Neural cell (in vitro differentiated cells): Measurements from ENCODE around the gene OBSCN. TPM values are rescaled to one million over a fixed set of nuclear protein-coding genes. Genes with fewer than 3 reads are reported as not detected.

Source experiments
- H2AFZ ChIP-seq: fragments of 200-600, 300-800 bp; sonication (generic), shearing (Covaris generic); 2 replicates; pipeline ENCODE4 v1.6.0; 2014; ENCODE audit warnings: low read depth, mild to moderate bottlenecking, antibody characterized with exemption, low read length, moderate library complexity
- H3F3A ChIP-seq: fragments of 200-600 bp; shearing (Covaris generic); 2 replicates; pipeline ENCODE4 v1.6.1; 2016; ENCODE audit warnings: mild to moderate bottlenecking, moderate library complexity, mixed read lengths, antibody characterized with exemption, low read length; ENCODE audit not compliant: insufficient read depth, poor library complexity, severe bottlenecking
- H3K27ac ChIP-seq: fragments of 200-600, 300-800 bp; sonication (generic), shearing (Covaris generic); 2 replicates; pipeline ENCODE4 v1.5.1; 2014; ENCODE audit warnings: mild to moderate bottlenecking, low read length, moderate library complexity
- H3K27me3 ChIP-seq: fragments of 300-800, 200-600 bp; sonication (generic), shearing (Covaris generic); 2 replicates; pipeline ENCODE4 v1.6.0; 2014; ENCODE audit warnings: mild to moderate bottlenecking, low read depth, low read length, moderate library complexity; ENCODE audit not compliant: insufficient read depth
- H3K36me3 ChIP-seq: fragments of 300-800, 200-600 bp; sonication (generic), shearing (Covaris generic); 2 replicates; pipeline ENCODE4 v1.5.1; 2014; ENCODE audit warnings: mild to moderate bottlenecking, antibody characterized with exemption, low read length, moderate library complexity; ENCODE audit not compliant: insufficient read depth
- H3K4me2 ChIP-seq: fragments of 300-800, 200-600 bp; sonication (generic), shearing (Covaris generic); 2 replicates; pipeline ENCODE4 v1.6.0; 2014; ENCODE audit warnings: mild to moderate bottlenecking, low read length
- H3K4me3 ChIP-seq: fragments of 300-800, 200-600 bp; sonication (generic), shearing (Covaris generic); 2 replicates; pipeline ENCODE4 v1.5.1; 2014; ENCODE audit warnings: mild to moderate bottlenecking, low read length, moderate library complexity
- H3K79me2 ChIP-seq: fragments of 200-600 bp; shearing (Covaris generic); replicated peaks from 2 replicates; pipeline ENCODE4 v1.6.0; 2014; ENCODE audit warnings: mild to moderate bottlenecking, low read length, moderate library complexity; ENCODE audit not compliant: insufficient read depth
- H3K9ac ChIP-seq: fragments of 300-800, 200-600 bp; sonication (generic), shearing (Covaris generic); 2 replicates; pipeline ENCODE4 v1.6.1; 2016; ENCODE audit warnings: mild to moderate bottlenecking, low read length, mixed read lengths
- H3K9me2 ChIP-seq: fragments of 200-600 bp; shearing (Covaris generic); 2 replicates; pipeline ENCODE4 v1.6.1; 2016; ENCODE audit warnings: mild to moderate bottlenecking, low read length, mixed read lengths; ENCODE audit not compliant: insufficient read depth
- H3K9me3 ChIP-seq: fragments of 200-600, 300-800 bp; sonication (generic), shearing (Covaris generic); 2 replicates; pipeline ENCODE4 v1.6.1; 2016; ENCODE audit warnings: mild to moderate bottlenecking, mixed run types, low read length, moderate library complexity, mixed read lengths
- H4K20me1 ChIP-seq: fragments of 200-600 bp; shearing (Covaris generic); 2 replicates; pipeline ENCODE4 v1.6.1; 2016; ENCODE audit warnings: mild to moderate bottlenecking, mixed run types; ENCODE audit not compliant: insufficient read depth
- CTCF ChIP-seq: fragments of 450-650 bp; IDR thresholded peaks from 2 replicates; pipeline ENCODE4 v1.5.1; 2014; ENCODE audit warnings: antibody characterized with exemption, mild to moderate bottlenecking, moderate library complexity; ENCODE audit not compliant: poor library complexity, severe bottlenecking
- EP300 ChIP-seq: fragments of 450-650 bp; conservative IDR thresholded peaks from 2 replicates; pipeline ENCODE4 v1.6.1; 2014; ENCODE audit warnings: antibody characterized with exemption, mild to moderate bottlenecking, moderate library complexity; ENCODE audit not compliant: poor library complexity, severe bottlenecking
- EZH2 ChIP-seq: fragments of 200-600, 300-800 bp; shearing (Covaris generic), sonication (generic); IDR thresholded peaks from 2 replicates; pipeline ENCODE4 v1.6.1; 2014; ENCODE audit warnings: antibody characterized with exemption, low read length, borderline replicate concordance, mild to moderate bottlenecking; ENCODE audit not compliant: insufficient read depth, poor library complexity, severe bottlenecking
- MXI1 ChIP-seq: fragments of 450-650 bp; conservative IDR thresholded peaks from 2 replicates; pipeline ENCODE4 v1.6.1; 2014; ENCODE audit warnings: antibody characterized with exemption, mild to moderate bottlenecking; ENCODE audit not compliant: poor library complexity, severe bottlenecking
- POLR2AphosphoS5 ChIP-seq: IDR thresholded peaks from 2 replicates; pipeline ENCODE4 v1.6.1; 2012
- RAD21 ChIP-seq: fragments of 450-650 bp; conservative IDR thresholded peaks from 2 replicates; pipeline ENCODE4 v1.6.1; 2014; ENCODE audit warnings: antibody characterized with exemption, mild to moderate bottlenecking, moderate library complexity
- SMC3 ChIP-seq: fragments of 450-650 bp; conservative IDR thresholded peaks from 2 replicates; pipeline ENCODE4 v1.6.1; 2014; ENCODE audit warnings: antibody characterized with exemption, mild to moderate bottlenecking, moderate library complexity; ENCODE audit not compliant: poor library complexity
- TAF1 ChIP-seq: IDR thresholded peaks from 2 replicates; pipeline ENCODE4 v1.6.1; 2012; ENCODE audit warnings: low read depth
- polyA plus RNA-seq: library from polyadenylated mRNA; depleted of rRNA; stranded (reverse); fragments of >200 nt; gene quantifications from 2 replicates; pipeline ENCODE4 v1.2.3, GENCODE V29; 2014
- TF ChIP-seq, protein P1 (sequence below): IDR thresholded peaks from 2 replicates; pipeline ENCODE4 v1.6.1; 2012; ENCODE audit warnings: borderline replicate concordance

The OBSCN gene
- polyA plus RNA-seq, 1 donor from 2014 or later: 7.2 TPM

DNA sequence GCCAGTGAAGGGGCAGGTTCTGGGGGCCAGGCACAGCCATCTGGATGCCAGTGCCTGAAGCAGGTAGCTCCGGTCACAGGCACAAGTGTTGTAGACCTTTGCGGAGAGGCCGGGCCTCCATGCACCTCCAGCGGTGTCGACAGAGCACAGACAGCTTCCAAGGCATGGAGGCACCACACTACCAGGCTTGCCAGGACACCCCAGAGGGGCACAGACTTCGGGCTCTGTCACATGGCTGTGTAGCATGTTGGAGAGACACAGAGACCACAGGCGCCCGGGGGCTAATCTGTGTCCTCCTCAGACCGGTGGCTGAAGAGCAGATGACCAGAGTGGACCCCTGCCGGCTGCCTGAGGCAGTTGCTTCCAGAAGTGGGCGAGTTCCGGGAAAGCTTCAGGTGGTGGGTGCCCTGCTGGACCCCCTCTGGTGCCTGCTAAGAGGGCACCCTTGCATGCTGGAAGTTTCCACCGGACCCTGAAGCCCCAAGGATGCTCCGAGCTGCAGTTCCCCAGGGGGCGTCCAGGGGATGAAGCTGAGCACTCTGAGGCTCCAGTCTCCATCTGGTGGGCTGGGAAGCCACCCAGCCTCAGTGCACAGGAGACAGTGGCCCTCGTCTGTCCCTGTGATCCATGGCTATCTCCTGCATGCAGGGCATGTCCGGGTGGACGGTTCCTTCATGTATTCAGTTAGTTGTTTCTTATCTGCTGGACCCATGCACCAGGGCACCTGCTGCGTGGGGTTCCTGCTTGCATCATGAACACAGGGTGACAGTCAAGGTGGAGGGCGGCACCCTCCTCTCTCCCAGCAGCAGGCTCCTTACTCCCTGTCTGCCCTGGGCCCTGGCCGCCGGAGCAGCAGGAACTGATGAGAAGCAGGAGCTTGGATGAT, 82.4 kb downstream of the OBSCN start:
- Histone ChIP-seq H3K27me3 (no peaks in the 10 kb centered on the region), H3K36me3 (no peaks in the 10 kb centered on the region)
- TF ChIP-seq, protein P1, sequence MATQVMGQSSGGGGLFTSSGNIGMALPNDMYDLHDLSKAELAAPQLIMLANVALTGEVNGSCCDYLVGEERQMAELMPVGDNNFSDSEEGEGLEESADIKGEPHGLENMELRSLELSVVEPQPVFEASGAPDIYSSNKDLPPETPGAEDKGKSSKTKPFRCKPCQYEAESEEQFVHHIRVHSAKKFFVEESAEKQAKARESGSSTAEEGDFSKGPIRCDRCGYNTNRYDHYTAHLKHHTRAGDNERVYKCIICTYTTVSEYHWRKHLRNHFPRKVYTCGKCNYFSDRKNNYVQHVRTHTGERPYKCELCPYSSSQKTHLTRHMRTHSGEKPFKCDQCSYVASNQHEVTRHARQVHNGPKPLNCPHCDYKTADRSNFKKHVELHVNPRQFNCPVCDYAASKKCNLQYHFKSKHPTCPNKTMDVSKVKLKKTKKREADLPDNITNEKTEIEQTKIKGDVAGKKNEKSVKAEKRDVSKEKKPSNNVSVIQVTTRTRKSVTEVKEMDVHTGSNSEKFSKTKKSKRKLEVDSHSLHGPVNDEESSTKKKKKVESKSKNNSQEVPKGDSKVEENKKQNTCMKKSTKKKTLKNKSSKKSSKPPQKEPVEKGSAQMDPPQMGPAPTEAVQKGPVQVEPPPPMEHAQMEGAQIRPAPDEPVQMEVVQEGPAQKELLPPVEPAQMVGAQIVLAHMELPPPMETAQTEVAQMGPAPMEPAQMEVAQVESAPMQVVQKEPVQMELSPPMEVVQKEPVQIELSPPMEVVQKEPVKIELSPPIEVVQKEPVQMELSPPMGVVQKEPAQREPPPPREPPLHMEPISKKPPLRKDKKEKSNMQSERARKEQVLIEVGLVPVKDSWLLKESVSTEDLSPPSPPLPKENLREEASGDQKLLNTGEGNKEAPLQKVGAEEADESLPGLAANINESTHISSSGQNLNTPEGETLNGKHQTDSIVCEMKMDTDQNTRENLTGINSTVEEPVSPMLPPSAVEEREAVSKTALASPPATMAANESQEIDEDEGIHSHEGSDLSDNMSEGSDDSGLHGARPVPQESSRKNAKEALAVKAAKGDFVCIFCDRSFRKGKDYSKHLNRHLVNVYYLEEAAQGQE: no peak
- TF ChIP-seq TAF1: no peak
- no peak for TF ChIP-seq SMC3
- TF ChIP-seq EZH2: no peak
- TF ChIP-seq EP300: no peak
- TF ChIP-seq RAD21: no peak
- TF ChIP-seq POLR2AphosphoS5: no peak
- TF ChIP-seq CTCF: no peak
- no peak for TF ChIP-seq MXI1

DNA sequence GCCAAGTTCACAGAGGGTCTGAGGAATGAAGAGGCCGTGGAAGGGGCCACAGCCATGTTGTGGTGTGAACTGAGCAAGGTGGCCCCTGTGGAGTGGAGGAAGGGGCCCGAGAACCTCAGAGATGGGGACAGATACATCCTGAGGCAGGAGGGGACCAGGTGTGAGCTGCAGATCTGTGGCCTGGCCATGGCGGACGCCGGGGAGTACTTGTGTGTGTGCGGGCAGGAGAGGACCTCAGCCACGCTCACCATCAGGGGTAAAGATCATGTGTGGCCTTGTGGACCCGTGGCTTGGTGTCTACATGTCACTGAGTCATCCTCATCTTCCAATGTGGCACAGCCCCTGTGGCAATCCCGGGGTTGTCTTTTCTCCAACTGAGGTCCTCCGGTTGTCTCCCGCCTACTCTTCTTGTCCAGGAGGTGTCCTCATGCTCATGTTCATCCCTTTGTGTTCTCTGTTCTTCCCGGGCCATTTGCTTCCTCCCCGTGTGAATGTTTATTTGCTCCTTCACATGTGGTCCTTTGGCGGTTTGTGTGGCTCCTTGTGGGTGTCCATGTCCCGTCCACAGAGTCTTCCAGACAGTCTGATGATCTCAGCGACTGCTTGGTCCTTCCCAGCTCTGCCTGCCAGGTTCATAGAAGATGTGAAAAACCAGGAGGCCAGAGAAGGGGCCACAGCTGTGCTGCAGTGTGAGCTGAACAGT, 84.2 kb downstream of the OBSCN start:
- Histone ChIP-seq H3F3A (no peaks in the 10 kb centered on the region), H3K27ac (no peak overlapping the region), H2AFZ (no peak overlapping the region), H3K27me3 (no peaks in the 10 kb centered on the region), H3K9me2 (no peaks in the 10 kb centered on the region), H3K9ac (no peak overlapping the region), H3K4me3 (no peak overlapping the region), H3K36me3 (no peaks in the 10 kb centered on the region), H3K9me3 (no peaks in the 10 kb centered on the region), H3K79me2 (no peaks in the 10 kb centered on the region), H3K4me2 (no peak overlapping the region), H4K20me1 (no peaks in the 10 kb centered on the region)
- TF ChIP-seq MXI1 (no peak), RAD21 (no peak), EP300 (no peak), POLR2AphosphoS5 (no peak), CTCF (no peak), EZH2 (no peak), TAF1 (no peak), SMC3 (no peak)
- TF ChIP-seq, protein P1: no peak

More for the DNA sequence above, 82.4 kb downstream of the OBSCN start:
- no peaks in the 10 kb centered on the region for H4K20me1 ChIP-seq
- H3K4me2 ChIP-seq: no peak overlapping the region
- no peak overlapping the region for H3K9ac ChIP-seq
- H3K27ac ChIP-seq: no peak overlapping the region
- no peak overlapping the region for H3K4me3 ChIP-seq
- no peaks in the 10 kb centered on the region for H3K79me2 ChIP-seq
- H3K9me2 ChIP-seq: no peaks in the 10 kb centered on the region
- H3F3A ChIP-seq: no peaks in the 10 kb centered on the region
- H3K9me3 ChIP-seq: no peaks in the 10 kb centered on the region
- H2AFZ ChIP-seq: no peak overlapping the region
